GM21423 (cell line): Measurements from ENCODE around the gene DIS3L2.
"Not testable (repeated sequence)": the region's sequence is repeated elsewhere in the genome, so short reads cannot be mapped to it uniquely, and the experiment has no call there.

Source experiments
- ATAC-seq: cut with Tn5 transposase; IDR thresholded peaks from one replicate; pipeline ENCODE4 v1.9.1; 2021; ENCODE audit warnings: mild to moderate bottlenecking, moderate library complexity; ENCODE audit not compliant: unreplicated experiment

Gene DIS3L2

GRCh38 chr2:231928481-231928880, 33.0 kb upstream of the DIS3L2 start:
- ATAC-seq, result no peak

DNA sequence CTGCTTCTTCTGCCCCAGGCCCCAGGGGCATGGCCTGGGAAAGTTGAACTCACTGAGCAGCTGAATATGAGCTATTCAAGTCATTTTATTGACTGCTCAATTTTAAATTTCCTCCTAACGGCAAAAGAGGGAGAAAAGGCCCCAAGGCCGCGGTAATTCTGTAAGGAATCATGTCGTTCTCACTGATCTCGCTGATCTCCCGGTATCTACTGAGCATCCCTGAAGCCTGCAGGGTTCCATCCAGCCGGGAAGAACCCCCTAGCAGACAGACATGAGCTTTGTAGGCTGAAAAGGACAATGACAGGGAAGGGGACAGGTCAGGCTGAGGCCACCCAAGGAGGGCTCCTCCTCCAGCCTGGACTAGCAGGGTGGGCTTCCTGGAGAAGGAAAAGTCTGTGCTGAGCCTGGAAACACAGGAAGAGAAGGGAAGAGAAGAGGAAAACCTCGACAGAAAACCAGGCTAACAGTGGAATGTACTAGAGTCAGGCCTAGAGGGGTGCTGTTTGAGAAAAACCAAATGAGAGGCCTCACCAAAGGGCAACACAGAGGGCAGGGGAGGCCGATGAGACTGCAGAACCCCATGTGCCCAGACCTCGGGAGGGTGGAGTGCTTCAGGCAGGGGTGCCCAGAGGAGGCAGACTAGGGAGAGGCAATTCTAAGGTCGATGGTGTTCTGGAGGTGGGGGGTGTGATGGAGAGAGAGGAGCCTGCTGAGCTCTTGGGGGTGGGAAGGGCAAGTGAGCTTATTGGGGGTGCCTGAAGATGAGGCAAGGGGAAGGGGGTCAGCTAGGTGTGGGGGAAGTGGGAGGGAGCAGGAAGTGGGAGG, 32.4 kb upstream of the DIS3L2 start:
- no peak for ATAC-seq

DNA sequence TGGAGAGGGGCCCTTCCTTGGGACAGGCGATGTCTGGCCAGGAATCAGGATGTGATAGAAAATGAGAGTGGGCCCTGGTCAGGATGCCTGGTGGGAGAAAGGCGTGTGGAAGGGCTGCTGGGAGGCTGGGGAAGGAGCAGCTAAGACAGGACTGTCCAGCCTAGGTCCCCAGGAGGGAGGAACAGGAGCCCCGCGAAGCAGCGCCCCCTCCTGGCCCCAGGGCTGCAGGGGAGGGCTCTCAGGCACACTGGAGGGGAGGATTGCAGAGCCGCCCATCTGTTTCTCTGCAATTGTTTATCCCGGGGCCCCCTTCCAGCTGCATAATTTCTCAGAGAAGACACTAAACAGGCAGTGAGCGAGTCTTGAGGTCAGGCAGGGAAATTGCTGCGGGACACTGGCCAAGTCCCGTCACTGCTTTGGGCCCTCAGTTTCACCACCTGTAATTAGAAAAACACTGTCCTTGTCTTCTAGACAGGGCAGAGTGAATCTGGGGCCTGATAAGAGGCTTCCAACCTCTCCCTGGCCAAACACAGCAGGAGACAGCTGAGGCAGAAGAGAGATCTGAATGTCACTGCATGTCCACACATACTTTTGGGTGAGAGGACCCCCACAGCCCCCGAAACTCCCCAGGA, 31.4 kb upstream of the DIS3L2 start:
- no peak for ATAC-seq

- ATAC-seq, result no peak
These were observed 30.8 kb upstream of the DIS3L2 start for GRCh38 chr2:231930593-231931281.

DNA sequence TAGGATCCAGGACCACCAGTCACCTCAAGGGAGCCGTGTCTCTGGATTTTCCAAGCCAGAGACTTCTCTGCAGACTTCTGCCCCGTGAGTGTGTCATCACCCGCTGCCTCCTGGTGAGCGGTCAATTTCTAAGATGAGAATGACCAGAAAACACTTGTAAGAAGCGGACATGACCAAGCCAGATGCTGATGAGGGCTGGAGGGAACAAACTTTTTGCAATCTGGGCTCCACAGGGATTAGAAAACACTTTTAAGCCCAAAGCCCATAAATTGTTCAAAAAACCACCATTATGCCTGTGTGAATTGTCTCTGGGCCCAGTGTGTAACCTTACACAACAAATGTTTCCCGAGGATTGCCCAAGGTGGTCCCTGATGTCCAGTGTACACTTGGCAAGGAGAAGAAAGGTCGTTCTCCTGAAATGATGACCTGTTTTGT, 30.0 kb upstream of the DIS3L2 start:
- ATAC-seq, result no peak

GRCh38 chr2:231932711-231932970, 28.9 kb upstream of the DIS3L2 start:
- ATAC-seq, result no peak

DNA sequence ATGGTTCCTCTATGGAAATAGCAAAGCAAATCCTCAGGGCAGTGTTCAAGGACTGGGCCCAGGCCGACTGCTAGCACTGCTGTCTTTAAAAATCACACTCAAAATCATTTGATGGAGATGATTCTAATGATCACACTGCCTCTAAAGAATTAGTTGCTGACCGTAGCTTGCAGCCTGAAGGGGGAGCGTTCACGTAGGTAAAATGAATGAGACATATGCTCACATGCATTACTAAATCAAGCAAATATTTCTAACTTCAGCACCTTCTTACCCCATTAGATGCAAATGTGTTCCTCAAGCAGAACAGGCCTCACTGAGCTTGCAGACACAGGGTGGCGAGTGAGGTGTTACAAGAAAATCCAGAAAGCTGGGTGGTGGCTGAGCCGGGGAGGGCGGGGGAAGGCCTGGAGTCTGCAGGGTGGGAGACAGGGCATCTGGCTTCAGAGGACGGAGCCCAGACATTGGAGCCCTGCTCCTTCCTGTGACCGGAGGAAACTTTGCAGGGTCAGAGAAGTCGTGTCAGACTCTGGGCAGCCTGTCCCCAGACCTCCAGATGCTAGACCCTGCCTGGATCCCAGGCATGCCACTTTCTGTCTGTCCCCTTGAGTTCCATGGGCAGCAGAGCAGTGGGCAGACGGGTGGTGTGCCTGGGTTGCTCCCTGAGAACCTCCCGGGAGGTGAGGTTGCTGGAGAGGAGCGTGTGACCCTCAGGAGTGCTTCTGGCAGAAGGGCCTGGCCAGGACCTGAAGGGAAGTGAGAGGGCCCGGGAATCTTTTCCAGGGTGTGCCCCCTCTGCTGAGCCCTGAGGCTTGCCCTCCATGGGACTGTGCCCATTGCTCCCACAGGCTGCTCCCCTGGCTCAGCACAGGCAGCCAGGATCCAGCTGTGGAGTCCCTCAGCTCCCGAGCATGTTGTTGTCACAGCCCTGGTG, 28.3 kb upstream of the DIS3L2 start:
- ATAC-seq, result no peak

DNA sequence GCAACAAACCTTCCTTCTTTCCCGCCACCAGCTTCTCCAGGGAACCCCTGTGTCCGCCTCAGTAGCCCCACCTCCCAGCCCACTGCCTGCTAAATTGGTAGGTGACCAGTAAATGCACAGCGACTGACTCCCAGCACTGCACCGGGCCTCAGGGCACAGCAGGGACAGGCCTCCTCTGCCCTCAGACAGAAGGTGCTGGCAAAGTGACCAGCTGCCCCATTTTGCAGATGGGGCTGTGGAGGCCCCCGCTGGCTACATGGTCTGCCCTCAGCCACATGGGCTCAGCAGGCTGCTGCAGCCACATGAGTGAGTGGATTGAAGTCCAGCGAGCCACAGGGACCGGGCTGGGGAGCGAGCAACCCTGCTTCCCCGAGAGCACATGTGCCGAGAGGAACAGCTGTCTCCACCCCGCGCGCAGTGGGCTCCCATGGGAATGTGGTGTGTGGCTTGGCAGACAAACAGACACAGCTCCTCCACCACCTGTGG, 27.6 kb upstream of the DIS3L2 start:
- ATAC-seq, result no peak

DNA sequence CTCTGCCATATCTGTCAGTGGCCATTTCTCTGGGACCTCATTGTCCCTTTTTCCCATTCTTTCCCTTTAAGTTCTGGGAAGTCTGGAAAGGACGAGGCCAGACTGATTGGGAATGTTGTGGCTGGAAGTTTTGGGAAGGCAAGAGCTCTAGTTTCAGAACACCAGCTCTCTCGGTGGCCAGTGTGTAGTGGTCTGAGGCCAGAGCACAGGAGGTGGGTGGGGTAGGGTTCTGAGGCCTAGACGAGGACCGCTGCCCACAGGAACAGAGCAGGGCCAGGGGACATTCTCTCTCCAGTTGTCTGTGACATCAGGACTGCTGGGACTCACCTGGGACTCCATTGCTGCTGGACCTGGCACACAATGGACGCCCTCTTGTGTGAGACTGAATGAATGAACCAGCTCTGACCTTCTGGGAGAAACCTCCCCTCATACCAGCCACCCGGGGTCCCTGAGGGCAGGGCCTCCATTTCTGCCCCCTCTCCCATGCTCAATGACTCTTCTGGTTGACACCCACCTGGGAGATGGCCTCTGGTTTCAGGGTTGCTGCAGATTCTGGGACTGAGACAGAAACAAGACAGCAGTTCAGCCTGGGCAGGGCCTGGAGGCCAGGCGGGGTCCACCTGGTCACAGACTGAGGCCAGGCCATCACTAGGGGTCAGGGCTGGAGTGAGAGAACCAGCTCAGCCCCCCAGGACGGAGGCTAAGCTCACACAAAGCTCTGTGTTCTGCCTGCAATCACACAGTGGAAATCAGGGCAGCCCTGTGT, 26.9 kb upstream of the DIS3L2 start:
- ATAC-seq, result no peak

- no peak for ATAC-seq
These were observed 26.3 kb upstream of the DIS3L2 start for GRCh38 chr2:231935207-231935524.

DNA sequence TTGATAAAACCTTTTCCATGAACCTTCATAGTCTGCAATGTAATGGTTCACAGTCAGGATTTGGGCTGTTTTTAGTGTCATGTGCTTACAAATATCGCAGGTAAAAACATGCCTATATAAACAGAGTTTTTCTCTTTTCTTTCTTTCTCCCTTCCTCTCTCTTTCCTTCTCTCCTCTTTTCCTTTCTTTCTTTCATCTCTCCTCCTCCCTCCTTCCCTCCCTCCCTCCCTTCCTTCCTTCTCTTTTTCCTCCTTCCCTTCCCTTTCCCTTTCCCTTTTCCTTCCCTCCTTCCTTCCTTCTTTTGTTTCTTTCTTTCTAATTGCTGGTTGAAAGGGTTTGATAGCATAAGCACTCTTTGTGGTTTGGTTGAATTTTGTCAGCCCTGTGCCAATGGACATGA, 25.7 kb upstream of the DIS3L2 start:
- ATAC-seq, result no peak

- ATAC-seq, result no peak
These were observed 25.0 kb upstream of the DIS3L2 start for GRCh38 chr2:231936491-231936890.

DNA sequence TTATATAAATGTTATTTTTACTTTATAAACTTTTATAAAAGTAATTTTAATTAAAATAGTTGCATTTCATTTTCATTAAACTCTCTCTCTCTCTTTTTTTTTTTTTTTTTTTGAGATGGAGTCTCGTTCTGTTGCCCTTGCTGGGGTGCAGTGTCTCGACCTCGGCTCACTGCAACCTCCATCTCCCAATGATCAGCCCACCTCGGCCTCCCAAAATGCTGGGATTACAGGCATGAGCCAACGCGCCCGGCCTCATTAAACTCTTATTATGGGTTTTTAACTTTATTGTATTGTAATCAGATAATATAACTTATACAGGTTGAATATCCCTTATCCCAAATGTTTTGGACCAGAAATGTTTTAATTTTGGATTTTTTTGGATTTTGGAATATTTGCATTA, 24.5 kb upstream of the DIS3L2 start:
- ATAC-seq, result no peak

GRCh38 chr2:231939022-231939421, 22.5 kb upstream of the DIS3L2 start:
- ATAC-seq, result no peak

GRCh38 chr2:231940795-231941194, 20.7 kb upstream of the DIS3L2 start:
- no peak for ATAC-seq

- no peak for ATAC-seq
These were observed 19.8 kb upstream of the DIS3L2 start for GRCh38 chr2:231941673-231942072.

GRCh38 chr2:231942180-231942579, 19.3 kb upstream of the DIS3L2 start:
- no peak for ATAC-seq

DNA sequence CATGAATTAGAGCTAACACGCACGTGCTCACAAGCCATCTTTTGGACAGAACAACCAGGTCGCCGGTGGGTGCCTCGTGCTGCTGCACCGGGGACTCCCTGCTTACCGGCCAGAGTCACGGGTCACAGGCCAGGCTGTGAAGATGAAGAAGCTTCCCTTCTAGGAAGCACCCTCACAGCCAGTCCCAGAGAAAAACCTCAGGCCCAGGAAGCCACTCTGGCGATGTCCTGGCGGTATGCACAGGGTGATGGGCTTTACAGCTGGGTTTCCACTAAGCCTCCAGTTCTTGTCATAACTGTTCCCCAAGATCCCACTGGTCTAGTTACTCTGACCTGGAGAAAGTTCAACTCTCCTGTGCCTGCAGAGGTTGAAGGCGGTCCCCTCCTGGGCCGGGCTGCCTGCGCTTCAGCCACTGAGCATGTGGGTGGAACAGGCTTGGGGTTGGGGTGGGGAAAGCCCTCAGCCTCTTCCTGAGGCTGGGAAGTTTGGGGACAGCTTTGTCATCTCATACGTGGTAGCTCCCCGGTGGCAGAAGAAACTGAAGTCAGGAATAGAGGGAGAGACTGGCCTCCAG, 15.2 kb upstream of the DIS3L2 start:
- ATAC-seq, result no peak

DNA sequence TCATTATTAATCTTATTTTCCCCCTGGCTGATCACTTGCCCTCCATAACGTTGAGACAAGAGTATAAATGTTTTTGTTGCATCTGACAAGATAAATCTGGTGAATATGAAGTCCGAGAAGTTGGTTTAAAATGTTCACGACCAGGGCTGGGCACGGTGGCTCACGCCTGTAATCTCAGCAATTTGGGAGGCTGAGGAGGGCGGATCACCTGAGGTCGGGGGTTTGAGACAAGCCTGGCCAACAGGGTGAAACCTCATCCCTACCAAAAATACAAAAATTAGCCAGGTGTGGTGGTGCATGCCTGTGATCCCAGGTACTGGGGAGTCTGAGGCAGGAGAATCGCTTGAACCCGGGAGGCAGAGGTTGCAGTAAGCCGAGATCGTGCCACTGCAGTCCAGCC, 14.4 kb upstream of the DIS3L2 start:
- not testable (repeated sequence) for ATAC-seq

DNA sequence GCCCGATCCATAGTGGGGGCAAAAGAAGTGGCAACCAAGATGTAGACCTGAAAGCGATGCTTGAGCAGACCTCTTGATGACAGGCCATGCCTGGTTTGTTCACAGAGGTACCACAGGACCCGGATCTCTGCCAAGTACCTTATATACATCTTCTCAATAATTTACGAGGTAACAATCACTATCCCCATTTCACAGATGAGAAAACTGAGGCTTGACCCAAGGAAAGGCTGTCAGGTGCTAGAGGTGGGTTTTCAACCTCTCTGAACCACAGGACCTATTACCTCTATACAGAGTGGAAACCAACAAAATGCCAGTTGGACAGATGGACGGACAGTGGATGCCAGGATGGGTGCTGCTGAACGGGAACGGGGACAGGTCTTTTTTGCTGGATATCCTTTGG, 13.8 kb upstream of the DIS3L2 start:
- no peak for ATAC-seq
